HL-60/S4 (cell line): ENCODE data around the gene PDXDC1.
"Not testable (repeated sequence)": the region's sequence is repeated elsewhere in the genome, so short reads cannot be mapped to it uniquely, and the experiment has no call there.

ENCODE experiments used
- in situ Hi-C: fragments of 300-500 bp; cut with MboI; formaldehyde crosslinking; loops from 2 replicates; pipeline ENCODE4 v1.14.3; 2022; ENCODE audit warnings: low sequenced_read_pairs

Gene PDXDC1

DNA sequence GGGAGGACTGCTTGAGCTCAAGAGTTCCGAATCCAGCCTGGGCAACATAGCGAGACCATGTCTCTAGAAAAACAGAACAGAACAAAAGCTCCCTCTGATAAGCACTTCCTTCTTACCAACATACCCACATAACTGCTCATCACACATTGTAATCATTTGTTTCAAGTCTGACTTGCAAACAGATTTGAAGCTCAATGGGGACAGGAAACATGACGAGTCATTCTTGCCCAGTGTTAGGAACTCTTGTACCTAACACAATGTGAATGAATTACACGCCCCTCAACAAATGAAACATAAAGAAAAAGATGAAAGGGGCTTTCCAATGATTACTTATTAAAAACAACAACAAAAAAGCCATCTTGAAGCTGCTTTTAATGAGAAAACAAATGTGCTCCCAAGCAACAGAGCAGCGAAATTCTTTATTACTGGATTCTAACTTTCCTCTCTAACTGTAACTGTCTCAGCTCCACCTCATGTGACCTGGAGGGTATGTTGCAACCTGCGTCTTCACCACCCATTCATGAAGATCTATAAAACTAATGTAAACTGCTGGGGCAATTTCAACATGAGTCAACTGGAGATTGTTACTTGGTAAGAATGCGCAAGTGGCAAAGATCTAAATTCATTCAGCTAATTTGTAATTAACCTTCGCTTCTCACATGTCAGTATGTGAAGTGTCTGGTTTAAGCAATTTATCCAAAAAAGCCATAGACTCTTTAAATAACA, 87.4 kb downstream of the PDXDC1 start:
- in situ Hi-C loops, result not testable (repeated sequence)

DNA sequence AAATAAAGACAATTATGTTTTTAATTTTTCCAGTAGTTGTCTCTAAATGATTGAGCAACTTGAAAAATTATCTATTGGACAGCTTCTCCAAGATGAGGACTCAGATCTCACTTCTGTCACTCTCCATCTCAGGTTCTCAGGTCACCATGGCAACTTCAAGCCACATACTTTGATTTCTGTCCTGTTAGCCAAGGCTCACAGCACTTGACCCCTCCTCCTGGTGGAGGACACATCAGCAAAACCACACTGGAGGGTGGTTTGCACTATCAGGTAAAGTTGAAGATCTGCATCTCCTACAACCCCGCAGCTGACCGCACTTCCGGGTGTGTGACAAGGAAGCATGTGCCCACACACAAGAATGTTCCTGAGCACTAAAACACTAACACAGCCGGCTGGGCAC, 91.1 kb downstream of the PDXDC1 start:
- in situ Hi-C loops, result not testable (repeated sequence)

DNA sequence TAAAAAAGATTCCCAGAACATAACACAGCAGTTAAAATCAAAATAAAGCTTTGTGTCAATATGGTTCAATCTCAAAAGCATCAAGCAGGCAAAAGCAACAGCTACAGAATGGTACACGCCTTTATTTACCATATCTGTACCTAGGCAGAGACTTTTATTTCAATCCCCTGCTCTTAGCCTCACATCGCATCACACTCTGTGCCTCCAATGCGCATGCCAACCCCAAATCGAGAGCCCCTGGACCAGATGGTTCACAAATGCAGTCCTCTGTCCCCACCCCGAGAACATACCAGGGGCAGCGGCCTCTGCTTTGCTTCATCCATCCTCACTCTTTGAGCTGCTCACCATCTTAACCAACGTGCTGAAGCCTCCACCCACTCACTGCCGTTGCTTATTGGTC, 91.9 kb downstream of the PDXDC1 start:
- in situ Hi-C loops, result not testable (repeated sequence)

DNA sequence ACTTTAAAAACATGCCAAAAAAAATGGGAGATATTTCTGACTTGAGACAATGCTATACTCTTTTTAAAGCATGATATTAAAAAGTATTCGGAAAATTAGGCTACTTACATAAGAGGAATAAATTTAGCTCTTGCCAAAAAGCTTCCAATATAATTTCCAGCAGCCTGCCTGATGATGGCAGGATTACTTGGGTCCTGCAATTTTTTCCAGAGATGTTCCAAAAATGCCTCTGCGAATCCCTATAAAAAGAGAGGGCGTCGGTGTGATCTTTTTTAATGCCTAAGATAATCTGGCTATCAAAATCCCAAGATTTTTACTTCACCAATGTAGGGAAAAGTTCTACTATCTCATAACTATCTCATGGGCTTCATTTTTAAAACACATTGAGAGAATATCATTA, 96.2 kb downstream of the PDXDC1 start:
- in situ Hi-C loops, result not testable (repeated sequence)

DNA sequence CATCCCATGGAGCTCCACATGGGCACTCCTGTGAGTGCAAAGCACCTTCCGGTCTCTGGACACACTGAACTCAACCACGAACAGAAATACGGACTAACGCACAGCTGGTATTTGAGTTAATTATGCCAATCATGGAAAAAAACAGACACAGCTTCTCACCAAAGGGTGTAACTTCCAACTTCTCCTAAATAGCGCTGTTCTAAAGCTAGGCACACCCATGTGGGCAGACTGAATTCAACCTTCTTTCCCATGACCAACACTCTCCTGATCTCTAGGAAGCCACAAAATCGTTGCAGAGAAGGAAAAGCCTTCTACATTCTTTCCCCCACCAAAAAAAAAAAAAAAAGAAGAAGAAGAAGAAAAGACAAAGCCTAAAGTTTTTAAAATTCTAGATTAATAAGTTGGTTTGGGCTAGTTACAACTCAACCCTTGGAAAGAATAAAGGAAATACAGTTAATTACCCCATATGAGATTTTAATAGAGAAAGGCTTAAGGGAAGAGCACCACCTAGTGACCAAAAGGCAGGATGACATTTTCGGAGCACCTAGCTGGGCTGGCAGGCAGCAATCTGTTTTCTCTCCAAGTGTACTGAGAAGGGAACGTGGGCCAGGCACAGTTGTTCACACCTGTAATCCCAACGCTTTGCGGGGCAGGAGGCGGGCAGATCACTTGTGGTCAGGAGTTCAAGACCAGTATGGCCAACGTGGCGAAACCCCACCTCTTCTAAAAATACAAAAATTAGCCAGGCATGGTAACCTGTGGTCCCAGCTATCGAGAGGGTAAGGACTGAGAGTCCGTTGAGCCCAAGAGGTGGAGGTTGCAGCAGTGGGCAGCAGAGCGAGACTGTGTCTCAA, 97.3 kb downstream of the PDXDC1 start:
- in situ Hi-C loops, result not testable (repeated sequence)

DNA sequence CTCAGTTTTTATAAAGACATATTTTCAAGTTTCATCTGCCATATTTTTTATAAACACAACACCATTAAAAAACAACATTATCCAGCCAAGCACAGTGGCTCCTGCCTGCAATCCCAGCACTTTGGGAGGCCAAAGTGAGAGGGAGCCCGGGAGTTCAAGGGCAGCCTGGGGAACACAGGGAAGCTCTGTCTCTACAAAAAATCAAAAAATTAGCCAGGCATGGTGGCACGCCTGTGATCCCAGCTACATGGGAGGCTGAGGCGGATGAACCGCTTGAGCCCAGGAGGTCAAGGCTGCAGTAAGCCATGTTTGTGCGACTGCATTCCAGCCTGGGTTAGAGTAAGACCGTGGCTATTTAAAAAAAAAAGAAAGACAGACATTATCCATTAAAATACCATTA, 98.3 kb downstream of the PDXDC1 start:
- in situ Hi-C loops, result no loop called here

DNA sequence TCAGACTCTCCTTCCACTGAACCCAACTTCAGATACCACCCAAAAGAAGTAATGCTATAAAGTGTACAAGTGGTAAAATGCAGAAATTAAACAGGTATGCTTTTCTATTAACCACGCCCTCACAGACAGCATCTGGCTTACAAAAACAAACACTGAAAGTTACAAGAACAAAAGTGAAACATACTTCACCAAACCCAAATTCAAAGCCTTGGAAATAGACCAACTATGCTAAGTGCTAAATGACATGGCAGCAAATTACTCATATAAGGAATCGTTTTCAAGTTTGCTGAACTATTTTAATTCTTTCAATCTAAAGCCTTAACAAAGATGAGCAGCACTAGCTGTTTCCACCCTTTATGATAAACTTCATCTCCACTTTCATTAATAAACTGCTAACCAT, 101.3 kb downstream of the PDXDC1 start:
- in situ Hi-C loops, result not testable (repeated sequence)

DNA sequence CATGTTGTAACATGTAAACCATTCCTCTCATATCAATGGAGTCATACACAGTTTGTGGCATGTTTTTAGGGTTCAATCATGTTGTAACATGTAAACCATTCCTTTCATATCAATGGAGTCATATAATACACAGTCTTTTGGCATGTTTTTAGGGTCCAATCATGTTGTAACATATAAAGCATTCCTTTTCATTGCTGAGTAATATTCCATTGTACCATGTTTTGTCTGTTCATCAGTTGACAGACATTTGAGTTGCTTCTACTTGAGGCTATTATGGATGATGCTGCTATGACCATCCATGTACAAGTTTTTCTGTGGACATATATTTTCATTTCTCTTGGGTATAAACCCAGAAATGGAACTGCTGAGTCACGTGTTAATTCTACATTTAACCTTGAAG, 106.1 kb downstream of the PDXDC1 start:
- in situ Hi-C loops, result not testable (repeated sequence)

DNA sequence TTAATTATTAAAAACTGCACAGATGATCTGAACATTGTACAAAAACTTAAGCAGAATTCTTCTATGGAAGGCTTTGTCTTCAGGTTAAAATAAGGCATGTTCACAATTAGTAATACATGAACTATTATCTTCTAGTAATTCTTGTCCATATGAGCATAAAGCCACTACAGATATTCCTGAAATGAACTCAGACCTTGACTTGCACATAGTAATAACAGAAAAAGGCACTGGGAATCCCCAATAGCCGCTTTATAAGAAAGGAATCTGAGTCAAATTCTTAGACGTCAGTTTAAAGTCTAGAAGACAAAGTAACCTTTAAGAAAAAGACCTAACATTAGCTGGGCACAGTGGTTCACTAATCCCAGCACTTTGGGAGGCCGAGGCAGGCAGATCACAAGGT, 108.0 kb downstream of the PDXDC1 start:
- in situ Hi-C loops, result not testable (repeated sequence)

DNA sequence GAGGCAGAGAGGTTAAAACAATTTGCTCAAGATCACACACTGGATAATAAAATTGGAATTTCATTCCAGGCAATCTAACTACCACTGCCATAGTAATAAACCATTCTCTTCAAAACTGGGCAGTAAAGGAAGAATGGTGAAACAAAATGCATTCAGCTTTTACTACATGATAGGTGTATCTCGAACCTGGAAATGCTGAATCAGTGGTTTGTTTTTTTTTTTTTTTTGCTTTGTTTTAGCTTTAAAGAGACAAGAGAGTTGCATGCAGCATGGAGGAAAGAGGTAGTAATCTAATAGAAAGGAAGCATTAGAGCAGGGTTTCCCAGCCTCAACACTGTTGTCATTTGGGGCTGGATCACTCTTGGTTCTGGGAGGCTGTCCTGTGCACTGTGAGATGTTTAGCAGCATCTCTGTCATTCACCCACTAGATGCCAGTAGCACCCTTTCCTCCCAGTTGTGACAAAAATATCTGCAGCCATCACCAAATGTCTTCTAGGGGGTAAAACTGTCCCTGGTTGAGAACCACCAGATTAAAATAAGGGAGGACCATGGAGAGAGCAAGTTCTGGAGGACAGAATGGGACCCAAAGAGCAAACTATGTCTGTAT, 115.9 kb downstream of the PDXDC1 start:
- in situ Hi-C loops, result not testable (repeated sequence)

DNA sequence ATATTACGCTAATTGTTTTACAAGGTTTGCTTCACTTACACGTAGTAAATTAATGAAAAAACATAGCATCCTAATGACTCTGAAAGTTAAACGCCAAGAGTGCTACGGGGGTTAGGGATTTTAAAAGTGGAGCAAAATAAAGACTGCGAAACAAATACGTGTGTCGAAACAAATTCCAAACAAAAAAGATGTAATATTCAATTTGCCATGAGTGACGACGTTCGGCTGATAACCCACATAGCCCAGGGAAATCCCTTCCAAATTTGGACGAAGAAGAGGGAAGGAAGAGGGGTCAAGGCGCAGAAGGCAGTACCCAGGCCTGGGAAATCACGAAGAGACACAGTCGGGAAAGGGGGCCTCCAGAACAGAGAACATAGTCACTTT, 118.7 kb downstream of the PDXDC1 start:
- in situ Hi-C loops, result not testable (repeated sequence)

DNA sequence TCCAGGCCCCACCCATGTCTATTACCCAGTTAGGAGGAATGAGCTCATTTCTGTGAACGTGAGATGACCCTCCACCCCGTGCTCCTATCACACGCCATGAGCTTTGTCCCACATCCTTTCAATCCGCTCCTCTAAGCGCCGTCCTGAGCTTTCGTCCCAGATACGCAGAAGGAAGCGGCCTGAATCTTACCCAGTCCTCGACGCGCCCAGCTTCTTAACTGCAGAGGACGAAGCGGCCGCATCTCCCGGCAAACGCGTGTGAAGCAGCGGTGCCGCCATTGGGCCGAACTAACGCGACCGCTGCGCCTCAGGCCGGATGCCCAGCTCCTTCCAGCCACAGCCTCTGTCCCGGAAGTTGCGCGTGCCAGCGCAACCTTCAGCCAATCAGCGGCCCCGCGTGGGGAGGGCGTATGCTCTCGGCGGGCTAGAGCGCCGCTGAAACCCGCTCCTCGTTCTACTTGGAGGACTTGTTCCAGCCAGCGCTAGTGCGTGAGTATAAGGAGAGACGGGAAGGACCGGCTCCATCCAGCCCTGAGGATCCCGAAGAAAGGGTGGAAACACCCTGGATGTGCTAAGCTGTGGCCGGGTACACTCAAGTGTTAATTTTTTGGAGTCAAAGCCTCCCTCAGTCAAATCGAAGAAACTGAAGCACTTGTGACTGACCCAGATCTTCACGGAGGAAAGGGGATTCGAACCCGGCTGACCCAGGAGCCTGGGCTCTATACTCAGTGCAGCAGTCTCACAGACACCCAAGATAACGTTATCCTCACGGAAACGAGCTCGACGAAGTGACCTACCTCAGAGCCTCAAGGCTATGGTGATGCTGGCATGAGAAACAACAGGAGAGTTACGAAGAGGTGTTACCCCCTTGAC, 119.4 kb downstream of the PDXDC1 start, which contains the start of gene RRN3:
TSS of gene RRN3 (minus strand) at position 318 of the 873 bp plus-strand sequence. CDS start at position 279, 39 bp downstream.
- in situ Hi-C loops, result not testable (repeated sequence)

DNA sequence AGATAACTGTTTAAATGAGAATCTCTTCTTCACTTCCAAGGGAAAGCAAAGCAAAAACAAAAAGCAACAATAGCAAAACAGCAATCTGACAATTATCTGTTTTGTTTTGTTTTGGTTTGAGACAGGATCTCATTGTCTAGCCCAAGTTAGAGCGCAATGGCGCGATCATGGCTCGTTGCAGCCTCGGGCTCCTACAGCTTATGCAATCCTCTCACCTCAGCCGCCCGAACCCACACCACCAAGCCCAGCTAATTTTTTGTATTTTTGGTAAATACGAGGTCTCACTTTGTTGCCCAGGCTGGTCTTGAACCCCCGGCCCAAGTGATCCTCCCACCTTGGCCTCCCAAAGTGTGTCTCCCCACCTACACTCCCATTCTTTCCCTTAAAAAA, 121.8 kb downstream of the PDXDC1 start:
- in situ Hi-C loops, result not testable (repeated sequence)

DNA sequence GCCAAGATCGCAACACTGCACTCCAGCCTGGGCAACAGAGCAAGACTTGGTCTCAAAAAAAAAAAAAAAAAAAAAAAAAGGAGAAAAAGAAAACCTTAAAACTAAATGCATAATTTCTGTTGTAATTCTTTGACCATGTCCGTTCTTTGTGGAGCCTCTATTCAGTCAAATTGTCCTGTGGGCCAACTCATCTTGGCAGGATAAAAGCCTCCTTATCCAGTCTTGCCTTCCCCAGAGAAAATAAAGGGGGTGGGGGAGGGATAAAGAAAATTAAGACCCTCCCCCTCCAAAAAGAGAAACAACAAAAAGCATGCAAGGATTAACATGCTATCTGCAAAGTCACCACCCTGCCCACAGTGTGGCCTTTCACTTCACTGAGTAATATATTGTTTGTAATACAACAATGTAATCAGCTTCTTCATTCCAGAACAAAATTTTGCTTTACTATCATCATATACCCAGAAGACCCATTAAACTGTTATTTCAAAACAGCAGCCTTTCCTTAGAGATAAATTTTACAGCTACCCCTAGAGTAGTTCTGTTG, 124.6 kb downstream of the PDXDC1 start:
- in situ Hi-C loops, result not testable (repeated sequence)

DNA sequence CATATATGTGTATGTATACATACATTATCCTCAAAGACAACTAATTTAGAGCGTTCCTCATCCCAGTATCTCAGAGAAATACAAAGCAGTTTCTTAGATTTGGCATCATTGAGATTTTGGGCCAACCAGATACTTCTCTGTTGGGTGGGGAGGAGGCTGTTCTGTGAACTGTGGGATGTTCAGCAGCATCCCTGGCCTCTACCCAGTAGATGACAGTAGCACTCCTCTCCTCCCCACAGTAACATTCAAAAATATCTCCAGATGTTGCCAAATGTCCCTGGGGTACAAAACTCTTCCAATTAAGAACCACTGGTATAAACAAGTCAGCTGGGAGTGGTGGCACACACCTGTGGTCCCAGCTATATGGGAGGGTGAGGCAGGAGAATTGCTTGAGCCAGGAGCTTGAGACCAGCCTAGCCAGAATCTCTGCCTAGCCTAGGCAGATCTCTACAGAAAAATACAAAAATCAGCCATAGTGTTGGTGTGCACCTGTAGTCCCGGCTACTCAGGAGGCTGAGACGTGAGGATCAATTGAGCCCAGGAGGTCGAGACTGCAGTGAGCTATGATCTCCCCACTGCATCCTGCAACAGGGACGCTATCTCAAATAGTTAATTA, 125.7 kb downstream of the PDXDC1 start:
- in situ Hi-C loops, result not testable (repeated sequence)

DNA sequence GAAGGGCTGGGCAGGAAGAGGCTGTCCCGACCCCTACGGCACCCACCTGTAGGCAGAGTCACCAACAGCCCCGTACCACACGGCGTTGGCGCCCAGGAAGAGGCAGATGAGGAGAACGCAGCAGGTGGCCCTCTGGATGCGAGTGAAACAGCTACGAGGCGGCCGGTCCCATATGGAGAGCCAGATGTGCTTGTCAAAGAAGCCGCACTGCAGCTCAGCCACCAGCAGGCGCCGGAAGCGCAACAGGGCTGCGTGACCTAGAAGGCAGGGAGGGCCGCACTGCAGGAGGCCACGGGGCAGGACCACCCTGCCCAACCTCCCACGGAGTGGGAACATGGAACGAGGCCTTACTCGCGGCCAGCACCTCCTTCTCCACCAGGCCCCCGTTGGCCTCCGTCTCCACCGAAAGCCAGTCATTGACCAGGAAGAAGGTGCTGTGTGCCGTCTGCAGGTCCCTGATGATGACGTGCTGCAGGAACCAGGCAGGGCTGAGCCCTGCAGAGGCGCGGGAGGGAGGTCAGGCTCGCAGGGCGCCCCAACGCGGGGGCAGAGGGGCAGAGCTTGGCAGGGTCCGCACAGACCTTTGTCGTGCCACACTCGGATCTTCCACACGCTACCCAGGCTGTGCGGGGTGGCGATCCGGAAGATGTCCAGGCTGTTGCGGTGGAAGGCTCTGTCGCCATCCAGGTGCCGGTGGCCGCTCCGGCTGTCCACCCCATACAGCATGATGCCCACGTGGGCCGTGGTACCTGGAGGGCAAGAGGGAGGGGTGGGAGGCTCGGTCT, 153.0 kb downstream of the PDXDC1 start:
- in situ Hi-C loops, result not testable (repeated sequence)

DNA sequence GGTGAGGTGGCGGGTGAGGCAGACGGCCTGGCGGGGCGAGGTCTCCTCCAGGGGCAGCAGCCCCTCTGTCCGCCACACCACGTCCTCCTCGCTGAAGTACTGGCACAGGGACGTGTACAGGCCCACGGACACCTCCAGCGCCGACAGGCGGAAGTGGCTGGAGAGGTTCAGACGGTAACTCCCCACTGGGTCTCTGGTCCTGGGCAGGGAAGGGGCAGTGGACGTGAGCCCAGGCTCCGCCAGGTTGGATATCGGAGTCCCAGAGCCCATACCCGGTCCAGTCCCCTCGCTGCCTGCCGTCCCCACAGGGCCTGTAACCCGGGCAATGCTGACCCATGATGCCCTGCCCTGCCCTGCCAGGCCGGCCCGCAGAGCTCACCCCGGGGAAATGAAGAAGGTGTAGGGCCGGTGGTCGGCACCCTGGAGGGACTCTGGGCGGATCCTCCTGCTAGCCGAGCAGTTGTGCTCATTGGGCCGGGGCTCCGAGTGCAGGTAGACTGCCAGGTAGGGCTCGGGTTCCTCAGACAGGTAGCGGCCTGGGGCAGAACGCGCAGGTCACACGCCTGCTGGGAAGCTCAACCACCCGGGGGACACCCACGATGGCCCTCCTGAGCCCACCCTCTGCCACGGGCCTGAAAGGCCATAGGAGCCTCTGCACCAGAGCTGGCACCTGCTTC, 155.6 kb downstream of the PDXDC1 start:
- in situ Hi-C loops, result not testable (repeated sequence)

DNA sequence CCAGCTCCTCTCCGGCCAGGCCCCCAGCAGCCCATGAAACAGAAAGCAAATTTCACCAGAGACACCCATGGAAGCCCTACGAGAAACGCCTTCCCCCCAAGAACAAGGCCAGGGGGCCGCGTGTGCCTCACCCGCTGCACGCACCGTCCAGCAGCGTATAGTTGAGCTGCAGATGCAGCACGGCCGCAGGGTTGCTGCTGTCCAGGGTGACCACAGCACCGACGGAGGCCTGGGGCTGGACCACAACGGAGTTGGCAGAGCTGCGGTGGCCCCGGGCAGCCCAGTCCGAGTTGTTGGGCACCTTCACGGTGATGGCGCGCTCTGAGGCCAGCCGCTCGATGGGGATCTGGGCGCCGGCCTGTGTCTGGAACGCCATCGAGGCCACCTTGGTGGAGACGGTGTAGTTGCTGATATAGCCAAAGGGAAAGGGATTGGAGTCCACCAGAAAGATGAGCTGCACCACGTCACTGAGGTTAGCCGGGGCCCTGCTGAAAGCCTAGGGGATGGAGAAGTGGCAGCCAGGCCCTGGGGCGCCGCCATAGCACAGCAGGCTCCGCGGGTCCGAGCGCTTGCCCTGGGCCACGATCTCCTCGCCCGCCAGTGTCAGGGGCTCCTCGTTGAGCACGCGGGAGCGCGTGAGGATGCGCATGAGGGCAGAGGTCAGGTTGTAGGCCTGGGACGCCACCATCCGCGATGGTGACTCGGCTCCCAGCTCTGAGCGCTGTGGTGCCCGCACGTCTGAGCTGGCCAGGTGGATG, 156.3 kb downstream of the PDXDC1 start:
- in situ Hi-C loops, result not testable (repeated sequence)
